ENCODE results near the gene GGT5.
A peak's percentile ranks its signal among the peaks of the same experiment; 100 is the strongest.
"Not testable (repeated sequence)": the region's sequence is repeated elsewhere in the genome, so short reads cannot be mapped to it uniquely, and the experiment has no call there.

The GGT5 gene

DNA sequence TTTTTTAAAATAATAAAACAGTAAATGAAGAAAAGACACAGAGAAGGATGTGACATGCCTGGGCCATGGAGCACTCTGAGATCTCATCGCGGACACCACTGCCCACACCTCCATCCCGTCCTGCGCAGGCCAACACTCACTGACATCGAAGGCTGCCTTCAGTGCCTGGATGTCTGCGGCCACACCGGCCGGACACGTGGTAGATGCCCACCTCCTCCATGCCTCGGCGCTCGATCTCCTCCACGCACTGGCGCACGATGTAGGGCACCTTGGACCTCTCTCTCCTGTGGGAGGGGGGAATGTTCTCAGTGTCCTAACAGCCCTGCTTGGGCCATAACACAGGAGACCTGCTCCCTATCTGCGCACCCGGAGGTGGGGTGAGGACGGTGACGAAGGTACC lies 18.6 kb upstream of the GGT5 start:
- not testable (repeated sequence) for DNase-seq (ENCODE audit: low read depth)

DNA sequence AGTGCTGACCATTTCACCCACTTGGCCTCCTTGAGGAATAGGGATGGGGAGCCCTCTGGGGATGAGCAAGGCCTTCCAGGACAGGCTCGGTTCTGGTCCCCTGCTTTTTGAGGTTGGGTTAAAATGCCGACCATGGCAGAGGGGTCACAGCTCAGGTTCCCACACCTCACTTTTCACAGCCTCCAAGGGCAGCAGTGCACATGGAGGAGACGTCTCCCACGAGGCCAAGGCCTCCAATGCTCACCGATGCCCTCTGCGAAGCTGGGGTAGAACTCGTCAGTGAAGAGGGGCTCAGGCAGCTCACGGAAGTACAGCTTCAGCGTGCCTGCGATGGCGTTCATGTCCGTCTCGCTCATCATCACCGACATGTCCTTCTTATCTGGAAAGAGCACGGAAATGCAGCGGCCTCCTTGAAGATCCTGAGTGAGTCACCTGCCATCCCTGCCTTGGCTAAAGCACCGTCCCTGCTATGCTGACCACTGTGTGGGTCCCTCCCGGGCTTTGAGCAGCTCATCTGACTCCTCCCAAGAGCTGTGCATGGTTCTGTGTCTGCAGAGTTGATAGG lies 17.4 kb upstream of the GGT5 start:
- not testable (repeated sequence) for DNase-seq (ENCODE audit: low read depth)

DNA sequence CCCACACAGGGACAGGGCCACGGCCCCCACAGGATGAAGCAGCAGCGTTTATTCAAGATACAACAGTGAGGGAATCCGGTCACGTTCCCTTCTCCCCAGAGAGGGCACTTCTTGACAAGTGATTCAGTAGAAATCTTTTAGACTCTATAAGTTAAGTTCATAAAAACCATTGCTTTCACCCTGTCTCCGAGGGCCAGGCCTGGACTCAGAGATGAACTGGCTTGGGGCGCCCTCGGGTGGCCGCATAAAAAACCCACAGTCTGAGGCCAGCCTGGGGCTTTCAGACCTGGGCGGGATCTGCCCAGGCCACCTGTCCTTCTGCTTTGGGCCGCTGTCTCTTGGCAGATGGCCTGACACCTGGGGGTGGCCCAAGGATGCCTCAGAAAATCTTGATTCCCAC lies 14.6 kb upstream of the GGT5 start:
- peak; percentile 44 for DNase-seq (ENCODE audit: low read depth)

DNA sequence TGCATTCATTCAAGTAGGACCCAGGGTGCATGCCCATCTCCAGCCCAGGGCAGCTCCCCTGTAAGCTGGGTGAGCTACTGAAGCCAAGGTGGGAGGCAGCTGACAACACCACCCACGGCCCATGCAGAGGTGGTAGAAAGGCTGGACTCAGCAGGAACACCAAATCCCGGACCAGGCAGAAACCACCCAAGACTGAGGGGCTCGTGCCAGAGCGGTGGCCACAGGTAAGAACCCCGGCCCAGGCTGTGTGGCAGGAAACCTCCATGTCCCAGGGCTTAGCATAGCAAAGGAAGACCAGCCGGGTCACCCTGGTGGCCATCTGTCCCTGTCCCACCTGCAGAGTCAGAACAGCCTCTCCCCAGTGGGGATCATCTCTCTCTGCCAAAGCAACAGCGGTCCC lies 11.9 kb upstream of the GGT5 start:
- DNase-seq (ENCODE audit: low read depth) = not testable (repeated sequence)

GRCh38 chr22:24256136-24256535 lies 11.3 kb upstream of the GGT5 start:
- not testable (repeated sequence) for DNase-seq (ENCODE audit: low read depth)

DNA sequence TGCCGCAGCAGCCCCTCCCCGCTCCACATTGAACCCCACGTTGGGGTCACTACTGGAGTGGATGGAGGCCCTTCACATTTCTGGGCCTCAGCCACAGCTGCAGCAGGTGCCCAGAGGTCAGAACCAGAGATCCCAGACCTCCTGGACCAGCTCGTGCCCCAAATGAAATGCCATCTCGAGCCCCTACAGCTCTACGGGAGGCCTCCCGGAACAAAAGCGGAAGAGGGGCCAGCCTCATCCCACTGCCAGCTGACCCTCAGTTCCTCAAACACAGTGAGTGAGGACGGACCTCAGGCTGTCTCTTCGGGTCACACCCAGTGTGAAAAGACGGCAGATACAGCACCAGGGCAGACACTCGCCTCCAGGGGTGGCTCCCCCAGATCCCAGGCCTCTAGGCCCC lies 8.2 kb upstream of the GGT5 start:
- DNase-seq (ENCODE audit: low read depth) = not testable (repeated sequence)

DNA sequence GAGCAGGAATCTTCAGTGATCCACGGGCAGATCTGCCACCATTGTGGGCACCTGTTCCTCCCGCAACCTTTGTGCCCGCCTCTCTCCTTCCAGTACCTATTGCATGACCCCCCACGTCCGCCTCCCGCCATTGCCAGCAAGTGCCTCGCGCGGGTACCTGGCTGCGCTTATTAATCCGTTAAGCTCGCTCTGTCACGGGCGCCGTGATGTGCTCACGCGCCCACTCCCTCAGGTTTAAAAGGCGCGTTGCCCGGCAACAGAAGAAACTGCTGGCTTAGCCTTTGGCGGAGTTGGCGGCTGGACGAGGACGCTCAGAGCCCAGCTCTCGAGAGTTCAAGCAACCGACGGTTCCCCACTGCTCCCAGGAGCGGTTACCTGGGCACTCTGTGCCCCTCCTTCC lies 6.4 kb upstream of the GGT5 start:
- DNase-seq (ENCODE audit: low read depth) = not testable (repeated sequence)

DNA sequence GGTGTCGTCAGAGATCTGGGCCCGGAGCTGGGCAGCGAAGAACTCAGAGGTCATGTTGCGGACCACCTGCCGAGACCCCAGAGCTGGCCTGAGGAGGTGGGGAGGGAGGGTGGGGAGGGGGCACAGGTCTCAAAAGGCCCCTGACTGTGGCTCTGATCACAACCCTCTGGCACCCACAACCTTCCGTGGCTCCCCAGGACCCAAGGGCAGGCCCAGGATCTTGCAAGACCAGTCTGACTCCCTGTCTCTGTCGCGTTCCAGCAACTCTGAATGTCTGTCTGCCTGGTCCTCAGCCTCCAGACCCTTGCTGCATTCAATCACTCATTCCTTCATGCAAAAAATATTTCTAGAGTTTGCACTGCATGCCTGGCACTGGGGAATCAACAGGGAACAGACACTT lies 4.5 kb upstream of the GGT5 start:
- not testable (repeated sequence) for DNase-seq (ENCODE audit: low read depth)

DNA sequence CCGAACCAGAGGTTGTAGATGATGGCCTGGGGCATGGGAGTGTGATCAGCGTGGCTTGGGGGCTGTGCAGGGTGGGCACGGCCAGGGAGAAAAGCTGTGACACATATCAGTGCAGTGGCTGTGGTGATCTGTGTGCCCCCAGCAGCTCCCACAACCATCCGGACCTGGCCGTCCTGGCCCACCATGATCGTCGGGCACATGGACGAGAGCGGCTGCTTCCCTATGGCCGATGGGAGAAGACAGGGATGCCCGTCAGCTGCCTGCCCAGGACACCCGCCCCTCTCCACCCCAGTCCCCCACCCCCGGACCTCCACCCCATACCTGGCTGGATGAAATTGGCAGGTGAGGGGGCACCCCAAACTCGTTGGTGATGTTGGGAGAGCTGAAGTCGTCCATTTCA lies 3.7 kb upstream of the GGT5 start:
- DNase-seq (ENCODE audit: low read depth) = not testable (repeated sequence)

- no peak for DNase-seq (ENCODE audit: low read depth)
Observed at GRCh38 chr22:24247564-24248344, 2.9 kb upstream of the GGT5 start.

DNA sequence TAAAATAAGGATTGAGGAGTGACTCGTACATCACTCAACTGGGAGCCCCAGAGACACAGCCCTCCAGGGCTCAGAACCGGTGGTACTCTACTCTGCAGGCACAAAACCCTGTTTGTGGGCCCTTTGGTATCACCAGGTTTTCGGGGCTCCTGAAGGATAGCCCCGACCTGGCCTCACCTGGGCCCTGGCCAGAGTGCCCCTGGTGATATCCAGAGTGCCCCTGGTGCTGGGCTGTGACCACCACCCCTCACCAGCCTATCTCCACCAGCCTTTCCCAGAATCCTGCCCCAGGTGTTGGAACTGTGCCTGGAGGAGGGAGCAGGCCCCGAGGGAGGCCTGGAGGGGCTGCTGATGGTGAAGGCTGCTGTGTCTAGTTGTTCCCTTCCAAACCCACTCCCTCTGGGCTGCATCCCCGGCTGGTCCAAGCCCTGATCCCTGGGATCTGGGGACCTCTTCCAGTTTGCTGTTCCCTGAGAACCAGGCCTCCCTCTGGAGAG lies 2.2 kb upstream of the GGT5 start:
- DNase-seq (ENCODE audit: low read depth) = no peak

DNA sequence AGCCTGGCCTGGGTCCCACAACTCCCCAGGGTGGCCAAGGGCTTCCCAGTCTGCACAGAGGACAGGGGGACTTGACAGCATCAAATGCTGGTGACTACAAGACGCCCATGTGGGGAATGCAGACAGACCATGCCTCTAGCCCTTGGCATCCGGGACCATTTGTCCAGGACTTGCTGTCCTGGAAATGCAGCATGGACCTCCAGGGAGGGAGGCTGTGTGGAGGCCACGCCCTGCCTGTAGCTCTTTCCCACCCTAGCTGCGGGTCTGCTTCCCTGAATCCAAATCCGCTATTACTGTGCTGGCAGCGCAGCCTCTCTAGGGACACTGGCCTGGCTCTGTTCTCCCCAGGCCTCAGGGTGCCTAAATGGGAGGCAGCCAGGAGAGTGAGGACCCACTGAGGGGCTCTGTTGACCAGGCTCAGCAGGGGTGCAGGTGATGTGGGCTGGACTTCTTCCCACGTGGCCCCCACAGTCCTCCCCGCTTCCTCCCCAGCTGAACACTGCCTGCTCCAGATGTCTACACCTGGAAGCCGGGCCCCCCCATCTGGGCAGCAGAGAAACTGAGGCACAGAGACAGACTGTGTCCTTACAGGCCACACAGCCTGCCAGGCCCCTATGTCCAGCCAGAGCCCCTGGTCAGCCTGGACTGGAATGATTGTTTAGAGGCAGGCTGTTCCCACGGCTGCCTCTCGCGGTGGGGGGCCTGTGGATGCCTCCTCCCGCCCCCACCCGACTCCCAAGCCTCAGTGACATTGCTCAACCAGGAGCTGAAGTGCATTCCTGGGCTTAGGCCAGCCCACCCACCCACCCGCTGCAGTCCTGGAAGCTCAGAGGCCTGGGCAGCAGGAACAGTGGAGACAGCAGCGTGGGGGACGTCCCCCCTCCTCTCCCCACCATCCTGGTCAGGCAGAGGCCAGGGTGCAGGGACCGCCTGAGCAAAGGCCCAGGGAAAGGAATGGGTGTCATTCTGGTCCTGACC lies 991 bp upstream of the GGT5 start:
- DNase-seq (ENCODE audit: low read depth) = not testable (repeated sequence)

- no peak for DNase-seq (ENCODE audit: low read depth)
Observed at GRCh38 chr22:24244144-24244787, 616 bp downstream of the GGT5 start.

DNA sequence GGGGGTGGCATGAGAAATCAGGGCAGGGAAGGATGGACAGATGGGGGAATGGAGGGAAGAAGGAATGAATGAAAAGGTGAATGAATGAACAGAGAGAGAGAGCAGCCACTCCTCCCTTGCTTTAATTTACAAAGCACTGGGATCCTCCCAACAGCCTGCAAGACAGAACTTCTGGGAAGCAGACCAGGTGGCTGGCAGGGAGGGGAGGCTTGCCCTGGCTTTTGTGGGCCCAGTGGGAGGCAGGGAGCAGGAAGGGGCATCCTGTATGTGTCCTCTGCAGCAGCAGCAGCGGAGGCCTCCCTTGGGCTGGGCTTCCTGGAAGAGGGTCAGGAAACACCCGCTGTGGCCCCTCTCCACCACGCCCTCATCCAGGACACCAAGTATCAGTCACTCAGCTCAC lies 1.5 kb downstream of the GGT5 start:
- DNase-seq (ENCODE audit: low read depth) = not testable (repeated sequence)

- DNase-seq (ENCODE audit: low read depth) = not testable (repeated sequence)
Observed at GRCh38 chr22:24240985-24241692, 3.7 kb downstream of the GGT5 start.

DNA sequence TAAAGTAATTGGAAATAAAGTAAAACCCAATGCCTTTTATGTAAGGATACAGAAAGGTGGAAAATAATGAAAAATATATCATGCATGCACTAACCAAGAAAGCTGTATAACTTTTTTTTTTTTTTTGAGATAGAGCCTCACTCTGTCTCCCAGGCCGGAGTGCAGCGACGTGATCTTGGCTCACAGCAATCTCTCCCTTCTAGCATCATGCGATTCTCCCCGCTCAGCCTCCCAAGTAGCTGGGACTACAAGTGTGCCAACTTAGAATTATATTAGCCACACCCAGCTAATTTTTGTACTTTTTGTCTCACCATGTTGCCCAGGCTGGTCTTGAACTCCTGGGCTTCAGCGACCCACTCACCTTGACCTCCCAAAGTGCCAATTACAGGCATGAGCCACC lies 4.5 kb downstream of the GGT5 start:
- DNase-seq (ENCODE audit: low read depth) = no peak

DNA sequence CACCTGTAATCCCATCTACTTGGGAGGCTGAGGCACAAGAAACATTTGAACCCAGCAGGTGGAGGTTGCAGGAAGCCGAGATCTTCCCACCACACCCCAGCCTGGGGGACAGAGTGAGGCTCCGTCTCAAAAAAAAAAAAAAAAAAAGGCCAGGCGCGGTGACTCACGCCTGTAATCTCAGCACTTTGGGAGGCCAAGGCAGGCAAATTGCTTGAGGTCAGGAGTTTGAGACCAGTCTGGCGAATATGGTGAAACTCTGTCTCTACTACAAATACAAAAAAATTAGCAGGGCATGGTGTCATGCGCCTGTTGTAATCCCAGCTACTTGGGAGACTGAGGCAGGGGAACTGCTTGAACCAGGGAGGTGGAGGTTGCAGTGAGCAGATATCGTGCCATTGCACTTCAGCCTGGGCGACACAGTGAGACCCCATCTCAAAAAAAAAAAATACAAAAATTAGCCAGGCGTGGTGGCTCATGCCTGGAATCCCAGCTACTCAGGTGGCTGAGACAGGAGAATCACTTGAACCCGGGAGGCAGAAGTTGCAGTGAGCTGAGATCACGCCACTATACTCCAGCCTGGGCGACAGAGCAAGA lies 6.7 kb downstream of the GGT5 start:
- not testable (repeated sequence) for DNase-seq (ENCODE audit: low read depth)

- DNase-seq (ENCODE audit: low read depth) = no peak
Observed at GRCh38 chr22:24236656-24237055, 8.2 kb downstream of the GGT5 start.

- DNase-seq (ENCODE audit: low read depth) = no peak
Observed at GRCh38 chr22:24235315-24235714, 9.6 kb downstream of the GGT5 start.

- no peak for DNase-seq (ENCODE audit: low read depth)
Observed at GRCh38 chr22:24233816-24234215, 11.1 kb downstream of the GGT5 start.

DNA sequence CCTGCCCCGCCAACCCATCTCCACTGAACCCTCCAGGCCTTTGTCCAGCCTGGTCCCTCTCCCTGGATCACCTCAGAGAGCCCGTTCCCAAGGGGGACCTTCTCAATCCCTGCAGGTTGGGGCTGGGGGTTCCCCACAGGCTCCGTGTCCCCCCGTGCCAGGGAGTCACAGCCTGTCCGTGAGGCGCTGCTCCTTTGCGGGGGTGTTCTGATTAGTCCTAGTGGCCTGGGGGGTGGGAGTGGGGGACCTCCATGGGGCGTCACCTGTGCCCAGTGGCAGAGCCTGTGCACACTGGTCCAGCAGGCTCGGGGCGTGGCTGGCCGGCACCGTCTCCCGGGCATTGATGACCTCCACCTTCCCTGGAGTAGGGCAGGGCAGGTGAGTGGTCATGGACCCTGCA lies 11.6 kb downstream of the GGT5 start:
- no peak for DNase-seq (ENCODE audit: low read depth)

All from stimulated activated CD8-positive, alpha-beta memory T cell treated with anti-CD3 and anti-CD28 coated beads, Interleukin-15, amount 100 ng/mL, for 1 hour (primary cell).